ENCODE data around the gene SALL1. TPM values are rescaled to one million over a fixed set of nuclear protein-coding genes. Genes with fewer than 3 reads are reported as not detected.

SALL1 gene
- total and polyA plus RNA-seq, 2 of the 4 experiments (the other 2 are of a cell fraction), result 0.90 to 5.2 TPM

DNA sequence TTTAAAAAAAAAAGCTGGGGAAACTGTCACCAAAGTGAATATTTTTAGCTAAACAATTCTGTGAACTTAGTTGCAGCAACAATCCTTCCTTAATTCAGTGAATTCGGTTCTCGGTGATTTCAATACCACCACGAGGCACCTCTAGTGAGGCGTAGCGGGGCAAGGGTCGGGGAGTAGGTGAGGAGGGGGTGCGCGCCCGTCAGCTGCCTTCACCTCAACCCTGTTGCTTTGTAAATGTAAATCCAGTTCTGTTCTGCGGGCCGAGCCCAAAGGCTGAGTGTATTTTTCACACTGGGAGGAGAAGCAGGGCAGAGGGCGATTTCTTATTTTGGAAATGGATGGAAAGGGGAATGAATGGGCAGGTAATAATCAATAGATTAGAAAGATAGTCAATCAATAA, 17.4 kb downstream of the SALL1 start:
- H4K8ac ChIP-seq (ENCODE audit: low read depth in 2 of 2, low read length in 2 of 2), result peak overlapping the region in 1 of 2 experiments; percentile 73; a peak in 1 of 4 replicates
- H3K4me1 ChIP-seq (ENCODE audit: control insufficient read depth, insufficient read depth, low read length), result peaks cover 5% of the 10 kb centered on the region; the same call in 1 of the 2 replicates
- no peak overlapping the region for H2AK9ac ChIP-seq (replicated peaks; ENCODE audit: low read depth, low read length, poor library complexity)
- H4K5ac ChIP-seq (ENCODE audit: low read depth, low read length), result peak overlapping the region; percentile 36; the same call in 1 of the 2 replicates
- BruUV-seq (replicated peaks), result no TSS peak
- no peak overlapping the region for H2BK120ac ChIP-seq (ENCODE audit: low read depth, low read length)
- H4K91ac ChIP-seq (ENCODE audit: insufficient read depth, low read depth, low read length), result no peak overlapping the region
- no CpG with 5 or more reads among the region's 12 CpGs for WGBS, 2 experiments (ENCODE audit: extremely low coverage in 2 of 2, insufficient read length in 1 of 2)
- H3K18ac ChIP-seq (ENCODE audit: low read depth, low read length), result no peak overlapping the region; the same call in 1 of the 2 replicates
- no peak overlapping the region for H2BK5ac ChIP-seq (ENCODE audit: low read depth, low read length, poor library complexity, severe bottlenecking)
- H3K4me3 ChIP-seq (ENCODE audit: insufficient read depth, low read depth, low read length), result no peak overlapping the region
- in situ Hi-C loops (cut with MboI; ENCODE audit: low sequenced_read_pairs) (no loop called here), dilution Hi-C loops (cut with HindIII; ENCODE audit: low sequenced_read_pairs, unreplicated experiment) (no loop called here), intact Hi-C loops (cut with micrococcal nuclease) (no loop called here)
- H3K23ac ChIP-seq (ENCODE audit: low read depth, low read length), result no peak overlapping the region
- H3K4me2 ChIP-seq (ENCODE audit: low read depth, low read length), result peak overlapping the region; percentile 79
- no peaks in the 10 kb centered on the region for H3K9me3 ChIP-seq (ENCODE audit: control insufficient read depth, insufficient read depth, low read length)
- H3K27me3 ChIP-seq (ENCODE audit: control insufficient read depth, insufficient read depth, low read length), result no peaks in the 10 kb centered on the region
- TF ChIP-seq BHLHE40 (IDR thresholded peaks at IDR 0.05; ENCODE audit: low read depth, low read length) (no peak), SMC3 (IDR thresholded peaks at IDR 0.05; ENCODE audit: low read depth, low read length) (no peak), CEBPB (IDR thresholded peaks at IDR 0.05; ENCODE audit: low read depth, low read length) (no peak), NFE2L2 (IDR thresholded peaks at IDR 0.05; ENCODE audit: low read depth, low read length) (no peak), POLR2A (IDR thresholded peaks at IDR 0.05; ENCODE audit: low read depth, low read length) (no peak)
- TF ChIP-seq, protein P1, sequence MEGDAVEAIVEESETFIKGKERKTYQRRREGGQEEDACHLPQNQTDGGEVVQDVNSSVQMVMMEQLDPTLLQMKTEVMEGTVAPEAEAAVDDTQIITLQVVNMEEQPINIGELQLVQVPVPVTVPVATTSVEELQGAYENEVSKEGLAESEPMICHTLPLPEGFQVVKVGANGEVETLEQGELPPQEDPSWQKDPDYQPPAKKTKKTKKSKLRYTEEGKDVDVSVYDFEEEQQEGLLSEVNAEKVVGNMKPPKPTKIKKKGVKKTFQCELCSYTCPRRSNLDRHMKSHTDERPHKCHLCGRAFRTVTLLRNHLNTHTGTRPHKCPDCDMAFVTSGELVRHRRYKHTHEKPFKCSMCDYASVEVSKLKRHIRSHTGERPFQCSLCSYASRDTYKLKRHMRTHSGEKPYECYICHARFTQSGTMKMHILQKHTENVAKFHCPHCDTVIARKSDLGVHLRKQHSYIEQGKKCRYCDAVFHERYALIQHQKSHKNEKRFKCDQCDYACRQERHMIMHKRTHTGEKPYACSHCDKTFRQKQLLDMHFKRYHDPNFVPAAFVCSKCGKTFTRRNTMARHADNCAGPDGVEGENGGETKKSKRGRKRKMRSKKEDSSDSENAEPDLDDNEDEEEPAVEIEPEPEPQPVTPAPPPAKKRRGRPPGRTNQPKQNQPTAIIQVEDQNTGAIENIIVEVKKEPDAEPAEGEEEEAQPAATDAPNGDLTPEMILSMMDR (conservative IDR thresholded peaks at IDR 0.05; ENCODE audit: low read depth, low read length), result no peak
- TF ChIP-seq, protein P2, sequence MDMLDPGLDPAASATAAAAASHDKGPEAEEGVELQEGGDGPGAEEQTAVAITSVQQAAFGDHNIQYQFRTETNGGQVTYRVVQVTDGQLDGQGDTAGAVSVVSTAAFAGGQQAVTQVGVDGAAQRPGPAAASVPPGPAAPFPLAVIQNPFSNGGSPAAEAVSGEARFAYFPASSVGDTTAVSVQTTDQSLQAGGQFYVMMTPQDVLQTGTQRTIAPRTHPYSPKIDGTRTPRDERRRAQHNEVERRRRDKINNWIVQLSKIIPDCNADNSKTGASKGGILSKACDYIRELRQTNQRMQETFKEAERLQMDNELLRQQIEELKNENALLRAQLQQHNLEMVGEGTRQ (IDR thresholded peaks at IDR 0.05; ENCODE audit: low read depth, low read length), result no peak
- TF ChIP-seq, protein P3, sequence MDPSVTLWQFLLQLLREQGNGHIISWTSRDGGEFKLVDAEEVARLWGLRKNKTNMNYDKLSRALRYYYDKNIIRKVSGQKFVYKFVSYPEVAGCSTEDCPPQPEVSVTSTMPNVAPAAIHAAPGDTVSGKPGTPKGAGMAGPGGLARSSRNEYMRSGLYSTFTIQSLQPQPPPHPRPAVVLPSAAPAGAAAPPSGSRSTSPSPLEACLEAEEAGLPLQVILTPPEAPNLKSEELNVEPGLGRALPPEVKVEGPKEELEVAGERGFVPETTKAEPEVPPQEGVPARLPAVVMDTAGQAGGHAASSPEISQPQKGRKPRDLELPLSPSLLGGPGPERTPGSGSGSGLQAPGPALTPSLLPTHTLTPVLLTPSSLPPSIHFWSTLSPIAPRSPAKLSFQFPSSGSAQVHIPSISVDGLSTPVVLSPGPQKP (IDR thresholded peaks at IDR 0.05; ENCODE audit: borderline replicate concordance, low read depth, low read length), result no peak
- H3K79me1 ChIP-seq (ENCODE audit: low read depth in 1 of 2, low read length in 2 of 2), result peaks cover 0 to 15% of the 10 kb centered on the region in 2 experiments; a peak in 3 of 4 replicates
- DNase-seq, result no peak
- no peak overlapping the region for H3K27ac ChIP-seq (ENCODE audit: insufficient read depth, low read length)
- no peak overlapping the region for H3K9ac ChIP-seq (ENCODE audit: low read depth, low read length)
- H3K9me1 ChIP-seq (ENCODE audit: insufficient read depth, low read length), result peaks cover 4% of the 10 kb centered on the region
- H2AK5ac ChIP-seq (ENCODE audit: low read depth, low read length), result no peak overlapping the region
- no peak overlapping the region for H3K14ac ChIP-seq (replicated peaks; ENCODE audit: low read depth, low read length)
- CTCF ChIA-PET, result interaction anchor here (0.6 kb wide), 1 partner anchor 684 kb away, joined by 3 read pairs; no protein-coding TSS in a partner anchor
- no peak overlapping the region for H3K56ac ChIP-seq (ENCODE audit: extremely low read depth, insufficient read depth, low read length)
- ATAC-seq (ENCODE audit: low read depth), result no peak
- H3K4ac ChIP-seq (ENCODE audit: low read depth, low read length), result no peak overlapping the region; the same call in 1 of the 2 replicates
- H2BK15ac ChIP-seq (ENCODE audit: low read depth, low read length), result no peak overlapping the region
- peaks cover 16% of the 10 kb centered on the region for H4K20me1 ChIP-seq (ENCODE audit: insufficient read depth, low read length)
- H2BK20ac ChIP-seq (ENCODE audit: low read depth, low read length), result no peak overlapping the region
- peak overlapping the region; percentile 60 for H2AFZ ChIP-seq (replicated peaks; ENCODE audit: low read length, poor library complexity)
- POLR2A ChIA-PET (ENCODE audit: unreplicated experiment), result no interaction called here
- H3K36me3 ChIP-seq (ENCODE audit: control insufficient read depth, insufficient read depth, low read length), result peaks cover 16% of the 10 kb centered on the region
